Measurements from ENCODE around the gene ONECUT1.

DNA sequence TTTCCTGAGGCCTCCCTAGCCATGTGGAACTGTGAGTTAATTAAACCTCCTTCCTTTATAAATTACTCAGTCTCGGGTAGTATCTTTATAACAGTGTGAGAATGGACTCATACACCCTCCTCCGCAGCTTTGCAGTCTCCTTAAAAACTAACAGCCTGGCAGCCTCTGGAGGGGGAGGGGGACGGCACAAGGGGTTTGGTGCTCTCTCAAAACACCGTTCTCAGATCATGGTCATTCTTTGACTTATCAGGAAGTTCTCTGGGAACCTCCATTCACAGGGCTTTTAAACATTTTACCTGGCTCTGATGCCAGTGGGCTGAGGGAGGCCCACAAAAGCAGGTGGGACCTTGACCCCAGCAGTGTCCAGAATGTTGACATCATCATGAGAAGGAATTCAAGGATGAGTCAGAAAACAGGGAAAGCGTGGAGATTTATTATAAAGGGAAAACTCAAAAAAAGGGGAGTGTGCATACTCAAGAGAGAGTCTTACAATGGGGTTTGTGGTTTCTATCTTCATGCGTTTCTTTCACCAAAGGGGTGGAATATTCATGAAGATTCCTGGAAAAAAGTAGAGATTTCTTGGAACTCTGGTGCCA lies 43.9 kb downstream of the ONECUT1 start:
- TF ChIP-seq, protein P1, sequence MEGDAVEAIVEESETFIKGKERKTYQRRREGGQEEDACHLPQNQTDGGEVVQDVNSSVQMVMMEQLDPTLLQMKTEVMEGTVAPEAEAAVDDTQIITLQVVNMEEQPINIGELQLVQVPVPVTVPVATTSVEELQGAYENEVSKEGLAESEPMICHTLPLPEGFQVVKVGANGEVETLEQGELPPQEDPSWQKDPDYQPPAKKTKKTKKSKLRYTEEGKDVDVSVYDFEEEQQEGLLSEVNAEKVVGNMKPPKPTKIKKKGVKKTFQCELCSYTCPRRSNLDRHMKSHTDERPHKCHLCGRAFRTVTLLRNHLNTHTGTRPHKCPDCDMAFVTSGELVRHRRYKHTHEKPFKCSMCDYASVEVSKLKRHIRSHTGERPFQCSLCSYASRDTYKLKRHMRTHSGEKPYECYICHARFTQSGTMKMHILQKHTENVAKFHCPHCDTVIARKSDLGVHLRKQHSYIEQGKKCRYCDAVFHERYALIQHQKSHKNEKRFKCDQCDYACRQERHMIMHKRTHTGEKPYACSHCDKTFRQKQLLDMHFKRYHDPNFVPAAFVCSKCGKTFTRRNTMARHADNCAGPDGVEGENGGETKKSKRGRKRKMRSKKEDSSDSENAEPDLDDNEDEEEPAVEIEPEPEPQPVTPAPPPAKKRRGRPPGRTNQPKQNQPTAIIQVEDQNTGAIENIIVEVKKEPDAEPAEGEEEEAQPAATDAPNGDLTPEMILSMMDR (IDR thresholded peaks at IDR 0.05): no peak
- TF ChIP-seq, protein P2, sequence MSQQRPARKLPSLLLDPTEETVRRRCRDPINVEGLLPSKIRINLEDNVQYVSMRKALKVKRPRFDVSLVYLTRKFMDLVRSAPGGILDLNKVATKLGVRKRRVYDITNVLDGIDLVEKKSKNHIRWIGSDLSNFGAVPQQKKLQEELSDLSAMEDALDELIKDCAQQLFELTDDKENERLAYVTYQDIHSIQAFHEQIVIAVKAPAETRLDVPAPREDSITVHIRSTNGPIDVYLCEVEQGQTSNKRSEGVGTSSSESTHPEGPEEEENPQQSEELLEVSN (IDR thresholded peaks at IDR 0.05; ENCODE audit: borderline replicate concordance, low read depth): no peak
- TF ChIP-seq MAFK (IDR thresholded peaks at IDR 0.05; ENCODE audit: partially characterized antibody): no peak
- no peak for TF ChIP-seq EP300 (IDR thresholded peaks at IDR 0.05)
- no peak for TF ChIP-seq CHD4 (IDR thresholded peaks at IDR 0.05; ENCODE audit: borderline replicate concordance)
- no peak for TF ChIP-seq POLR2A (IDR thresholded peaks at IDR 0.05; ENCODE audit: low read length)
- no peak for TF ChIP-seq RAD21 (conservative IDR thresholded peaks at IDR 0.05 in 1 of 2, IDR thresholded peaks at IDR 0.05 in 1 of 2)
- no peak for TF ChIP-seq PHF8 (IDR thresholded peaks at IDR 0.05; ENCODE audit: borderline replicate concordance, low read depth)
- TF ChIP-seq, protein P3, sequence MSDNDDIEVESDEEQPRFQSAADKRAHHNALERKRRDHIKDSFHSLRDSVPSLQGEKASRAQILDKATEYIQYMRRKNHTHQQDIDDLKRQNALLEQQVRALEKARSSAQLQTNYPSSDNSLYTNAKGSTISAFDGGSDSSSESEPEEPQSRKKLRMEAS (IDR thresholded peaks at IDR 0.05): no peak
- no peak for TF ChIP-seq CBX2 (IDR thresholded peaks at IDR 0.05; ENCODE audit: borderline replicate concordance, low read depth)
